ENCODE measurements around the gene SERPINB6. TPM values are rescaled to one million over a fixed set of nuclear protein-coding genes. Genes with fewer than 3 reads are reported as not detected.
A peak's percentile ranks its signal among the peaks of the same experiment; 100 is the strongest.

Gene SERPINB6
- total and polyA plus RNA-seq, 9 of the 15 experiments (the other 6 are each of a cell fraction or from before 2014, with no cell fraction given), result 86.6 to 211 (median 143) TPM

- no peak for TF ChIP-seq STAT6 (CRISPR knock-in tag; IDR thresholded peaks at IDR 0.05)
Observed at GRCh38 chr6:2915150-2915549, 56.2 kb downstream of the SERPINB6 start (continued).

- whole genome bisulfite sequencing (ENCODE audit: insufficient coverage, low coverage, missing lambda C conversion rate), result 33% methylated on average over 7 of the region's 7 CpGs
- no peak overlapping the region for H3K4me2 ChIP-seq (ENCODE audit: insufficient read depth, low read length)
- 0 out of 4 replicates have a peak overlapping the region, but pooled peaks of 1 of the 2 experiments have one; percentile 46 for H3K9ac ChIP-seq (ENCODE audit: insufficient read depth in 1 of 2, low read depth in 2 of 2, low read length in 2 of 2)
- no peak overlapping the region for H3K27ac ChIP-seq (ENCODE audit: extremely low read depth, low read depth, low read length)
- H3K9me1 ChIP-seq (ENCODE audit: control insufficient read depth, insufficient read depth, low read length), result no peaks in the 10 kb centered on the region
- DNase-seq (ENCODE audit: extremely low read depth in 1 of 4, low spot score in 3 of 4), result no peak
- intact Hi-C loops (cut with micrococcal nuclease) (loop anchor here (5.0 kb wide), 2 partner anchors 122 to 177 kb away; no protein-coding TSS in a partner anchor), in situ Hi-C loops (cut with MboI) (no loop called here)
- peak overlapping the region; percentile 22 for H2AFZ ChIP-seq (ENCODE audit: low read depth, low read length)
- no TSS peak for BruUV-seq (replicated peaks)
- CTCF ChIA-PET (ENCODE audit: low intra/inter-chr PET ratio), result no interaction called here
- H3K4me3 ChIP-seq, result no peak overlapping the region
- H3K79me2 ChIP-seq (ENCODE audit: control insufficient read depth, insufficient read depth, low read length), result no peaks in the 10 kb centered on the region
- no peaks in the 10 kb centered on the region for H3K36me3 ChIP-seq (ENCODE audit: control insufficient read depth, insufficient read depth, low read length)
- H4K20me1 ChIP-seq (replicated peaks; ENCODE audit: control insufficient read depth, insufficient read depth, low read length), result no peaks in the 10 kb centered on the region
- POLR2A ChIA-PET, result interaction anchor here (0.6 to 2.0 kb wide), 9 partner anchors 8 to 130 kb away, joined by 3 to 7 read pairs (median 3); partner anchors contain the start of gene SERPINB9
- H3K27me3 ChIP-seq (ENCODE audit: control insufficient read depth in 2 of 2, insufficient read depth in 2 of 2, low read length in 2 of 2), result no peaks in the 10 kb centered on the region
- no peak for ATAC-seq
- FAIRE-seq, result no peak
- H3K4me1 ChIP-seq (replicated peaks in 1 of 2; ENCODE audit: control insufficient read depth in 2 of 2, insufficient read depth in 2 of 2, low read length in 2 of 2), result peaks cover 0 to 6% of the 10 kb centered on the region in 2 experiments; a peak in 2 of 5 replicates
- H3K9me3 ChIP-seq (replicated peaks; ENCODE audit: control insufficient read depth, insufficient read depth, low read depth, low read length), result no peaks in the 10 kb centered on the region
- TF ChIP-seq SIN3B (IDR thresholded peaks at IDR 0.05; ENCODE audit: low read depth) (no peak), ZNF436 (CRISPR knock-in tag; IDR thresholded peaks at IDR 0.05) (no peak), POLR2G (IDR thresholded peaks at IDR 0.05; ENCODE audit: low read depth, low read length) (no peak), TCF7 (IDR thresholded peaks at IDR 0.05; ENCODE audit: borderline replicate concordance) (no peak), ZKSCAN1 (IDR thresholded peaks at IDR 0.05; ENCODE audit: low read depth, low read length) (no peak), IRF9 (tag; IDR thresholded peaks at IDR 0.05) (no peak), BRD4 (IDR thresholded peaks at IDR 0.05) (no peak), ZNF12 (CRISPR knock-in tag; IDR thresholded peaks at IDR 0.05) (no peak), ZNF41 (CRISPR knock-in tag; conservative IDR thresholded peaks at IDR 0.05) (no peak), ZNF609 (CRISPR knock-in tag; IDR thresholded peaks at IDR 0.05; ENCODE audit: borderline replicate concordance) (no peak), PHF20 (IDR thresholded peaks at IDR 0.05; ENCODE audit: partially characterized antibody) (no peak), TCF15 (CRISPR knock-in tag; IDR thresholded peaks at IDR 0.05) (no peak)
Observed at GRCh38 chr6:2914318-2914660, 57.1 kb downstream of the SERPINB6 start.

Data from K562 (cell line).